HG03039 (cell line): Measurements from ENCODE around the gene LEMD3.

Experiments used
- ATAC-seq: cut with Tn5 transposase; IDR thresholded peaks from one replicate; pipeline ENCODE4 v1.9.1; 2021; ENCODE audit warnings: mild to moderate bottlenecking, moderate library complexity; ENCODE audit not compliant: unreplicated experiment

The LEMD3 gene

DNA sequence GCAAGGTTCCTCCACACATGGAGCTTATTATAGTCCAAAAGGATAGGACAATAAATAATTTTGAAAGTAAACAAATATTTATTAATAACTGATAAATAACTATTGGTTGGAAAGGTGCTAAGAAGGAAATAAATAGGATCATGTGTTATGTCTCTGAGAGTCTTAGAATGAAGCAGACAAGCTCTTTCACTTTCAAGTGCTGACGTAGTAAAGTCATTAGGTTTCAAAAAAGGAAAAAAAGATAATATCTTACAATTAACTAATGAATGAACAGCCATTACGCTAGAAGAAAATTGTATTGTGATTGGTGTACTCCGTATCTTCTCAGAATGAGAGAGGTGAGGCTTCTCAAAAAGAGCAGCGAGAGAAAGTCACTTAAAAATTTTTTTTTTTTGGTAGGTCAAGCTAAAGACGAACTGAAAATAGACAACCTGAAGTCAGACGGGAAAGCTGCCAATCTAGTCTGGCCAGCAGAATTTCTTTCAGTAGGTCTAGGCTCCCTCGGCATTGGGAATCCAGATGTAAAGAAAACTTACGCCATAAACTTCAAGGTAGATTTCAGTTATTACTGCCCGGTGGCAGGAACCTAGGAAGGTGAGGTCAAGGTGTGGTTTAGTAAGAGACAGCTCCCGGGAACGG lies 583 bp upstream of the LEMD3 start:
- ATAC-seq: no peak

DNA sequence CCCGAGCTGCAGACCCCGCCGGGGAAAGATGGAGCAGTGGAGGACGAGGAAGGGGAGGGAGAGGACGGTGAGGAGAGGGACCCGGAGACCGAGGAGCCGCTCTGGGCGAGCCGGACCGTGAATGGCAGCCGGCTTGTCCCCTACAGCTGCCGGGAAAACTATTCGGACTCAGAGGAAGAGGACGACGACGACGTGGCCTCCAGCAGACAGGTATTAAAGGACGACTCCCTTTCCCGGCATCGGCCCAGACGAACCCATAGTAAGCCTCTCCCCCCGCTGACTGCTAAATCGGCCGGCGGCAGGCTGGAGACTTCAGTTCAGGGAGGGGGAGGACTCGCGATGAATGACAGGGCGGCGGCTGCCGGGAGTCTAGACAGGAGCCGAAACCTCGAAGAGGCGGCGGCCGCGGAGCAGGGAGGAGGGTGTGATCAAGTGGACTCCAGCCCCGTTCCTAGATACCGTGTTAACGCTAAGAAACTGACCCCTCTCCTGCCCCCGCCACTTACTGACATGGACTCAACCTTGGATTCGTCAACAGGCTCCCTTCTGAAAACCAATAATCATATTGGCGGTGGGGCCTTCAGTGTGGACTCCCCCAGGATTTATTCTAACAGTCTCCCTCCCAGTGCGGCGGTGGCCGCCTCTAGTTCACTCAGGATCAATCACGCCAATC lies 962 bp downstream of the LEMD3 start:
- ATAC-seq: peak; percentile 48

DNA sequence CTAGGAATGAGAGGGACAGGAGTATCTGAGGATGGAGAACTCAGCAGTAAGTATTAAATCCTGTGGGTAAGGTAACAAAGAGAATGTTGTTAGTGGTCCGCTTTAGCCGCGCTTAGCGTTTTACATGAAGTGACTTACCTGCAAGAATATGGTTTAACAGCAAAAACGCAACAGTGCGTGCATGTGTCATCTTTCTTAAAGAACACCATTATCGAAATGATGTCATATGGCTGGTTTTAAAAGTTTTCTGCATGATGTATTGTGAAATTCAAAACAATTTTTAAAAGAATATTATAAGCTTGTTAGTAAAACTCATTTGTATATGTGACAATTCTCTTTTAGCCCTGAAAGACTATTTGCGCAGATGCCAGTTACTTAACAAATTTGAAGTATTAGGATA lies 1.7 kb downstream of the LEMD3 start:
- no peak for ATAC-seq

DNA sequence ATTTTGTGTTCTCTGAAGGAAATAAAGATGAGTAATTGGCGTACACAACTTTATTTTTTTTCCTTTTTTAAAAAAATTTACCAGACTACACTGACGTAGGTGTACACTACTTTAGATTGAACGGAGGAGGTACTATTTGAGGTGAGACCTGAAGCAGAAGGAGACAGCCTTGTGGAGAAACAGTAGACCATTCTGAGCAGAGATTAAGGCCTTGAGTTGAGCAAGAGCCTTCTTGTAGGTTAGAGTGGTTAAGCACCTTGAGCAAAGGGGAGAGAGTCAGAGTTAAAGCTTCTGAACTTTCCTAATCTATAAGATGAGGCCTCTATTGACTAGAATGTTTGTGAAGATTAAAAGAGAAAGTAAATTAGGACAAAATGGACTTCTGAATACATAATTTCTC lies 2.5 kb downstream of the LEMD3 start:
- no peak for ATAC-seq

DNA sequence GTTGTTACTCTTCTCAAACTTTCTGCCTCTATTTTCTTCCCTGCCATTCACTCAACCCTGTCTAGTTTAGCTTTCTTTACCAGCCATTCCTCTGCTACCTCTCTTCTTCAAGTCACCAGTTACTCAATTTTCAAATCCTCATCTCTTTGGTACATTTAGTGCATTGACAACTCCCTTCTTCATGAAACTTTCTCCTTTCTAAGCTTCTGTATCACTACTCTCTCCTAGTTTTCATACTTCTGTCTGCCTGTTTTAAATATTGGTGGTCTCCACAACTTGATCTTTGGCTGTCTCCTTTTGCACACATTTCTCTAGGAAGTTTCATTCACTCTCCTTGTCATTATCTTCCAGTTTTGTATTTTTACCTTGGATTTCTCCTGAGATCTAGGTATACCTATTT lies 6.0 kb downstream of the LEMD3 start:
- no peak for ATAC-seq

DNA sequence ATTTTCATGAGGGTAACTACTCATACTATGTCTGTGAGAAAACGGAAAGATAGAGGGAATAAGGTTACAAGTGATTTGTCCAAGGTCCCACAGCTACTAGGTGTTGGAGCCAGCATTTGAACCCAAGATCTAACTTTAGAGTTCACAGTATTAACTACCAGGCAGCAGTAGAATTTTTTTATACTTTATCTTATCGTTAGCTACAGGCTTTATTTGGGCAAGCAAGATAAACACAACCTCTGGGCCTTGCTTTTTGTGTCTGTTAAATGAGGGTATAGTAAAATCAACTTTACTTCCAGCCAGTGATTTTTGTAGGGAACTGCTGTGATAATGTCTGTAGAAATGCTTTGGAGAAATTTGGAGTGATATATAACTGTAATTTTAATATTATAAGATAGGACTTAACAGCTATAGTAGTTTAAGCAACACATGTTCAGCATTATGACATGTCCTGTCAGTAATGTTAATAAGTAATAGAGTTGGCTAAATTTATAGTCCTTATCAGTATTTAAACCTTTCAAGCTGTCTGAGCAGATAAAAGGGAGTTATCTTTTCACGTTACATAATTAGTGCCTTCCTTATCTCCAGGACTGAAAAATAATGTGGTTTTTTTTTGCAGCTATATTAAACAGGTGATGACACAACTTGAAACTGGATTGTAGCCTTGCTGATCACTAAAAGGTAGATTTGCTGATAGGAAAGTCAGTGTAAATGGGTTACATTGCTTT lies 12.8 kb downstream of the LEMD3 start:
- no peak for ATAC-seq

DNA sequence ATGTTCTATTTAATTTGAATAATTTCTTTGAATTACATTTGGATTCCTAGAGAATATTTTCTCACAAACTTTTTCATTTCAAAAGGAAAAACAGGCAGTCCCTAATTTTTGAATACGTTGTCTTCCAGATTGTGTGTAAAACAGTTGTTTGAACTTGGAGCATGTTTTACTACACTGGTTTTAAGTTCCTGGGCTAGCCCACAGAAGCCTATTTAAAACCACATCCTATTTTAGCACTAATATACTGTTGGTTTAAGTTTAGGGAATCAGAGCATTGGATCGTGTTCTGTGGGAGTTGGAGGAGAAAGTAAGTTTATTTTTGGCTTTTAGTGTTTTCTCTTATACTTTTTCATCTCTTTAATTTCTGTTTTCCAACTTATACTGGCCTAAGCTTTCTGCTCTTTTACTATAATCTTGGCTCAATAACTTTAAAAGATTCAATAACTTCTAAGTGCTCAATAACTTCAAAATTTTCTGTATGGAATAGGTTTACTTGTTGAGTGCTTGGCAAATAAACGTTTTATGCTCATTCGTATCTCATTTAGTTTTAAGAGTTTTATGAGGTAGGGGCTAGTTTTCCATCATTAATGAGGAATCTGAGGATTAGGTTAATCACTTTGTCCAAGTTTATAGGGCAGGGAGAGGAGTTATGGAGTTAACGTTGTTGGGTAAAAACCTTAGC lies 14.9 kb downstream of the LEMD3 start:
- no peak for ATAC-seq

DNA sequence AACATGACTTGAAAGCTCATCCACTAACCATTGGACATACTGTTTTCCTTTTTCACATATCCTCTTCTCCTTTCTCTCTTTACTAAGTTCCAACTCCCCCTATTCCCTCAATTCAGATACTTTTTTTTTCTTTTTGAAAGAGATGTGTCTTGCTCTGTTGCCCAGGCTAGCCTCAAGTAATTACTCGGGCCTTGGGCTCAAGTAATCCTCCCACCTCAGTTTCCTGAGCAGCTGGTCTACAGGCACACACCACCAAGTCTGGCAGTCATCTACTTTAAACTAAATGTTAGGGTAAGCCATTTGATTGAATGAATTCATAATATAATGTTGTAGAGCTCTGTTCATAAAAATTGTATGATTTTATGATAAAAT lies 15.5 kb downstream of the LEMD3 start:
- ATAC-seq: no peak

DNA sequence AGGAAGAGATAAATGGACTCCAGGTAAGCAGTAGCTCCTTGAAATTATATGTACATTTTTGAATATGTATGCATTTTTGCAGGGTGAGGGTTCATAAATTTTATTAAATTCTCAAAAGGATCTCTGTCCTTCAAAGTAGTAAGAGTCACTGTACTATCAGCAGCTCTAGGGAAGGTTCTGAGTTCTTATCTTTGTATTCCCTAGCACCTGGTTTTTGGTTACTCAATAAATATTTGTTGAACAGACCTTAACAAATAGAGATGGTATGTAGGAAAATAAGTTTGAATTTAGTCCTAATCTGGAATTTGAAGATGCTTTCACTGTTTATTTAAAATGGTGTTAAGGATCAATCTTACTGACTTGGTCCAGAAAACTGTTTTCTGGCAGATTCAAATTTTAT lies 18.3 kb downstream of the LEMD3 start:
- no peak for ATAC-seq

DNA sequence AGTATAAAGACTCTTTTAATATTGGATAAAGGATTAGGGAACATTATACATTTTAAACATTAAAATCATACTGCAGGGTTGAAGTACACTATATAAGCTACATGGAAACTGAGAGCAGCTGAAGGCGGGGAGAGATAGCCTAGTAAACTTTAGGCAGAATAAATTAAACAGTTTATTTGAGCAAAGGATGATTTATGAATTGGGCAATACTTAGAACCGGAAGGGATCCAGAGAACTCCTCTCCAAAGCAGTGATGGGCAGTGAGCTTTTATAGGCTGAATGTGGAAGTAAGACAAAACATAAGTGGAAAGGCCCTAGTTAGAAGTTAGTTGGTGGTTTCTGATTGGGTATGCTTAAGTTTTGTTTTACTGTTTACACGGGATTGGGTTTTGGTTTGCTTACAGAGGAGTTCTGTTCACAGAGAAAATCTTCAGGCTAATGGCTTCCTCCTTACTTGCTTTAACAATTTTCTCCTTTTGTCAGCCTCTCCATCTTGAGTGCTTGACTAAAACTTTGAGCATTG lies 18.9 kb downstream of the LEMD3 start:
- ATAC-seq: peak; percentile 42

DNA sequence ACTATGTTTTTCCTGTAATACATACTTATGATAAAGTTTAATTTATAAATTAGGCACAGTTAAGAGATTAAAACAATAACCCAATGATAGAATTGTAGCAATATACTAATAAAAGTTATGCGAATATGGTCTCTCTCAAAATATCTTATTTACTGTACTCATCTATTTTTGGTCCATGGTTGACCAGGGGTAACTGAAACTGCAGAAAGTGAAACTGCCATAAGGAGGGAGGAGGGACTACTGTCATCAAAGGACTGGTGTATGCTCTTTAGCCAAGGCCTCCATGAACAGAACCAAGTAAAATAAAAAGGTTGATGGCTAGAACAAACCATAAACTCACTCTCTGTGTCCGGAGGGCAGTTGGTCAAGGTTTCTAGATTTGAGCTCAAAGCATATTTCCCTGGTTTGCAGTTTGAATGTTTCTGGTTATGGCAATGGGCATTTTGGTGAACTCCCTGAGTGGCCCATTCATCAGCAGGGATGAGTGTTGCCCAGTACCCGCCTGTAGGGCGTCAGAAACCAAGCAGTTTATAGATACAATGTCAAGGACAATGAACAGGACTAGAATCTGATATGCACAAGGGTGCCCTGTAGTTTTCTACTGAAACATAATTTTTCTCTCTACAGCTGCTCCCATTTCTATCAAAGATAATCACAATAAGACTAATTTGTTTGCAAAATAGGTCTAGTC lies 19.8 kb downstream of the LEMD3 start:
- ATAC-seq: peak; percentile 90

DNA sequence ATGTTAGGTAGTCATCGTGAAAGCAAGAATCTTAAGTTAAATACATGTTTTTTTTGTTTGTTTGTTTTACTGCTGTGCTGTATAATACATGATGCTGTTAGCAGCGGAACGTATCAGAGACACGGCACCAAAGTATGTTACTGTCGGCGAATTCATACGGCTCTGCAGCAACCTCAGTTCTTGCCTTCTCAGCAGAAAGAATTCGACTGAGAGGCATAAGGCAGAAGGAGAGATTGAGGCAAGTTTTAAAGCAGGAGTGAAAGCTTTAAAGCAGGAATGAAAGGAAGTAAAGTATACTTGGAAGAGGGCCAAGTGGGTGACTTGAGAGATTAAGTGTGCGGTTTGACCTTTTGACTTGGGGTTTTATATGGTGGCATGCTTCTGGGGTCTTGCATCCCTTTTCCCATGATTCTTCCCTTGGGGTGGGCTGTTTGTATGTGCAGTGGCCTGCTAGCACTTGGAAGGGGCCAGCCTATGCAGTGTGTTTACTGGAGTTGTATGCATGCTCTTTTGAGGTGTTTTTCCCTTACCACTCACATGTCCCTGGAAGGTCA lies 23.7 kb downstream of the LEMD3 start:
- no peak for ATAC-seq

DNA sequence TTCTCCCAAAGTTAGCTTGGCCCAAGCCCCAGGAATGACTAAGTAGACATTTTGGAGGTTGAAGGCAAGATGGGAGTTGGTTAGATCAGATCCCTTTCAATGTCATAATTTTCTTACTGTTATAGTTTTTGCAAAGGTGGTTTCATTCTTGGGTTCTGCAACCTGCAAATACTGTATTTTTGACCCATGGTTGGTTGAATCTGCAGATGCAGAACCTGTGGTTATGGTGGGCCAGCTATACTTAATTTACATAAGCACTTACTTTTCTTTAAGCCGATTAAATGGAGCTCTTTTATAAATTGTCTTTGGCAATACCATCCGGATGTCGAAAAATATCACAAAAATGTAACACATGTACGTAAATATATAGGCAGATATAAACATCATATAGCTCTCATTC lies 25.6 kb downstream of the LEMD3 start:
- ATAC-seq: no peak

DNA sequence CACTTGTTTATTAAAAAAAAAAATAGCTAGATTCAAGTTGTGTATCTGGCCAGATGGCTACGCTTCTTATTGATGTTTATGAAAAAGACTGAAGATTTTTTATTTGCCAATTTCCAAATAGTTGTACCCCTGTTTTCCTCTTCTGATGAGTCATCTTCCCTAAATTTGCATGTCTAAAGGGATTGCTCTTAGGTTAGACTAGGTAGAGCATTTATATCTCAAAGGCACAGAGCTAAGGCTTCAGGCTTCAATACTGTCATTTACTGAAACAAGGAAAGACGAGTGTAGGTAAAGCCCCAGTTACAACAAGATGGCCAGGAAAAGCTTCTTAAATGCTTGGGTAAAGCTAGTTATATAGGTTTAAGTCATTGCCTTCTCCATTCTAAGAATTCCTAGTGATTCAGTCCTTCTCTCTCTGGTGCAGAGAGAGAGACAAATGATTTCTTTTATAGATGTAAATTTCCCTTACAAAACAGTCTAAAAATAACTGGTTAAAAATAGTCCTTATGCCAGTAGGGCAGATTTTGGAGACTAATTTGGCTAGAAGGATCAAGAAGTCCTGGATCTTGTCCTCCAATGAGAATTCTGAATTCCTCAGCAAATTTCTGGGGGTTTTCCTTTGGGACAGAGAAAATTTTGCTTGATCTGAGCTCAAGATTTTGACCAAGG lies 26.1 kb downstream of the LEMD3 start:
- ATAC-seq: no peak

DNA sequence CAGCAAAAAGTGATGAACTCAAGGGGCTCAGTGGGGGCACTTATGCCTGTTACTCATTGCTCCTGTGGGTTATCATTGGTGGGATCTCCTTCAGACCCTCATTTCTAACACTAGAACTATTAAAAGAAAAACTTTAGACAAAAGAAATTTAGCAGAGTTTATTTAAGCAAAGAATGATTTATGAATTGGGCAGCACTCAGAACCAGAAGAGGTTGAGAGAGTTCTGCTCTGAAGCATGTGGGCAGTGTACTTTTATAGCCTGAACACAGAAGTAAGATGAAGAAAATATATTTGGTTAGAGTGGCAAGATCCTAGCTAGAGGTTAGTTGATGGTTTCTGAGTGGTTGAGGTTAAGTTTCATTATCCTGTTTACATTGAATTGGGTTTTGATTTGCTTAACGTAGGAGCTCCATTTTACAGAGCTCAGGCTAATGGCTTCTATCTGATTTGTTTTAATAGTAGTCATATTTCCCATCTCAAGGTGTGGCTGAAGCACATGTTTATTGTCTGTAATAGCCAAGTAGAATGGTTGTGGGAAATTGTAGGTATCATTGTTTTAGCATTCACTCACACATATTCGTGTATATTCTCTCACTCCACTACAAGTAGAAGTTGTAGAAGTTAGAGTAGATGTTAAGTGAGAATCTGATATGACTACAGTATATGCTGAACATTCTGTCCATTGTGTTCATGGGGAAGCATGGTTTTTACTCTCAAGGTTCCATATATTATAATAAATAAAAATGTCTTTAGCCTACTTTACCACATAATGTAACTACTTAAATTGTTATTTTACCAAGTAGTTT lies 27.6 kb downstream of the LEMD3 start:
- no peak for ATAC-seq

DNA sequence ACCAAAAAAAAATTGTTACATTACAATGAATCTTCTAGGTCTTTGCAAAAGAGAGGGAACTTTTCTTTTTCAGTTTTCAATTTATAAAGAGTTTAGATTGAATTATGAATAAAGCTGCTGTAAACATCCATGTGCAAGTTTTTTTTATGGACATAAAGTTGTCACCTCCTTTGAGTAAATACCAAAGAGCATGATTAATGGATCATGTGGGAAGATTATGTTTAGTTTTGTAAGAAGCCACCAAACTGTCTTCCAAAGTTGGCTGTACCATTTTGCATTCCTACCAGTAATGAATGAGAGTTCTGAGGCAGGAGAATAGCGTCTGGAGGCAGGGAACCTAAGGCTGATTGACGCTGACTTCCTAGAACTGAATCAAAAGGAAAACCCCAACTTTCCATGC lies 30.2 kb downstream of the LEMD3 start:
- no peak for ATAC-seq

DNA sequence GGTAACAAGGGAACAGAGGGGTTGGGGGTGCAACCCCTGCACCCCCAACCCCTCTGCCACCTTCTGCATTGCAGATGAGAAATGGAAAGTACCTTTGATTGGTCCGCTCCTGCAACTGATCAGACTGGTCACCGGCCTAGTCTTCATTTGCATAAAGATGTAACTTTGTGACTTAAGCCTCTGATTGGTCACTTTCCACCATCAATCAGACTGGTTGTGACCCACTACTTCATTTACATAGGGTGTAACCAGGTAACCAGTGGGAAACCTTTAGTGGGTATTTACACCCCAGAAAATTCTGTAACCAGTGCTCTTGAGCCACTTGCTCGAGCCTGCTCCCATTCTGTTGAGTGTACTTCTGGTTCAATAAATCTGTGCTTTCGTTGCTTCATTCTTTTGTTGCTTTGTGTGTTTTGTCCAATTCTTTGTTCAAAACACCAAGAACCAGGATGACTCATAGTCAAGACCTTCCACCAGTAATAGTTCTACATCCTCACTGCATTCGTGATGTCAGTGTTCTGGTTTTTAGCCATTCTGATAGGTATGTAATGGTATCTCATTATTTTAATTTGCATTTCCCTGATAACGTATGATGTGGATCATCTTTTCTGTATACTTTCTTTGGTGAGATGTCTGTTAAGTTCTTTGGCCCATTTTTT lies 30.8 kb downstream of the LEMD3 start:
- no peak for ATAC-seq

DNA sequence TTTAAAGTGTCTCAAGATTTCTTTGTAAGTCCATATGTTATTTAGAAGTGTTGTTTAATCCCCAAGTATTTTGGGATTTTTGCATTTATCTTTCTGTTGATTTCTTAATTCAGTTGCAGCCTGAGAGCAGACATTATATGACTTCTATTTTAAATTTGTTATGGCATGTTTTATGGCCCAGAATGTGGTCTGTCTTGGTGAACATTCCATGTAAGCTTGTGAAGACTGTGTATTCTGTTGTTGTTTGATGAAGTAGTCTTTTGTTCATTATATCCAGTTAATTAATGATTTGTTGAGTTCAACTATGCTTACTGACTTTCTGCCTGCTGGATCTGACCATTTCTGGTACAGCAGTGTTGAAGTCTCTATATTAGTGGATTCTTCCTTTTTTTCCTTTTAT lies 34.0 kb downstream of the LEMD3 start:
- ATAC-seq: no peak
